SK-N-SH treated with all-trans-retinoic acid at 6 μM for 48 hours (cell line): ENCODE results near the gene MAPK9.

ENCODE experiments used
- ATAC-seq: fragments of 200-7000 bp; cut with Tn5 transposase; 3 replicates; pipeline ENCODE4 v1.9.1; 2020; ENCODE audit warnings: mild to moderate bottlenecking, moderate library complexity
- ARNTL ChIP-seq: fragments of 450-650 bp; formaldehyde crosslinking; IDR thresholded peaks from 2 replicates; pipeline ENCODE4 v1.5.0; 2020; ENCODE audit warnings: low read depth, mild to moderate bottlenecking, moderate library complexity, borderline replicate concordance
- BACH2 ChIP-seq: fragments of 250-450 bp; sonication (Bioruptor Pico); IDR thresholded peaks from 2 replicates; pipeline ENCODE4 v1.9.0; 2021; ENCODE audit warnings: mild to moderate bottlenecking, borderline replicate concordance
- CSDC2 ChIP-seq: fragments of 250-450 bp; sonication (Bioruptor Pico); IDR thresholded peaks from 2 replicates; pipeline ENCODE4 v1.5.0; 2020; ENCODE audit warnings: mild to moderate bottlenecking, moderate library complexity
- ESRRG ChIP-seq: fragments of 250-450 bp; sonication (Bioruptor Pico); IDR thresholded peaks from 2 replicates; pipeline ENCODE4 v1.6.1; 2021; ENCODE audit warnings: mild to moderate bottlenecking
- ISL1 ChIP-seq: fragments of 250-450 bp; sonication (Bioruptor Pico); IDR thresholded peaks from 2 replicates; pipeline ENCODE4 v2.1.2; 2022; ENCODE audit warnings: mild to moderate bottlenecking, moderate library complexity
- PATZ1 ChIP-seq: fragments of 250-450 bp; sonication (Bioruptor Pico); IDR thresholded peaks from 2 replicates; pipeline ENCODE4 v1.8.0; 2020; ENCODE audit warnings: mild to moderate bottlenecking, moderate library complexity, borderline replicate concordance
- TCF4 ChIP-seq: fragments of 250-450 bp; sonication (Bioruptor Pico); IDR thresholded peaks from 2 replicates; pipeline ENCODE4 v1.8.0; 2021; ENCODE audit warnings: mild to moderate bottlenecking, moderate library complexity, borderline replicate concordance
- TOX ChIP-seq: fragments of 250-450 bp; sonication (Bioruptor Pico); IDR thresholded peaks from 2 replicates; pipeline ENCODE4 v1.8.0; 2021; ENCODE audit warnings: mild to moderate bottlenecking, moderate library complexity, borderline replicate concordance
- TSHZ2 ChIP-seq: fragments of 250-450 bp; sonication (Bioruptor Pico); IDR thresholded peaks from 2 replicates; pipeline ENCODE4 v1.5.0; 2020; ENCODE audit warnings: mild to moderate bottlenecking, moderate library complexity
- ZC3H10 ChIP-seq: fragments of 250-450 bp; sonication (Bioruptor Pico); IDR thresholded peaks from 2 replicates; pipeline ENCODE4 v1.5.1; 2021; ENCODE audit warnings: mild to moderate bottlenecking, moderate library complexity
- ZFP3 ChIP-seq: fragments of 250-450 bp; sonication (Bioruptor Pico); IDR thresholded peaks from 2 replicates; pipeline ENCODE4 v1.5.0; 2020; ENCODE audit warnings: mild to moderate bottlenecking, moderate library complexity
- ZFP30 ChIP-seq: fragments of 450-650 bp; formaldehyde crosslinking; IDR thresholded peaks from 2 replicates; pipeline ENCODE4 v1.5.0; 2022; ENCODE audit warnings: mild to moderate bottlenecking, moderate library complexity
- ZNF565 ChIP-seq: fragments of 450-650 bp; formaldehyde crosslinking; conservative IDR thresholded peaks from 2 replicates; pipeline ENCODE4 v1.5.0; 2020; ENCODE audit warnings: low read depth, mild to moderate bottlenecking, moderate library complexity
- TF ChIP-seq, protein P1 (sequence below): fragments of 250-450 bp; sonication (Bioruptor Pico); IDR thresholded peaks from 2 replicates; pipeline ENCODE4 v1.8.0; 2021; ENCODE audit warnings: low read depth, mild to moderate bottlenecking, moderate library complexity, borderline replicate concordance
- TF ChIP-seq, protein P2 (sequence below): fragments of 250-450 bp; sonication (Bioruptor Pico); IDR thresholded peaks from 2 replicates; pipeline ENCODE4 v1.5.1; 2020; ENCODE audit warnings: low read depth, mild to moderate bottlenecking, moderate library complexity
- TF ChIP-seq, protein P3 (sequence below): fragments of 250-450 bp; sonication (Bioruptor Pico); IDR thresholded peaks from 2 replicates; pipeline ENCODE4 v1.5.1; 2021; ENCODE audit warnings: mild to moderate bottlenecking, moderate library complexity

Gene MAPK9

GRCh38 chr5:180335614-180336233, 43.8 kb upstream of the MAPK9 start (continued):
- TF ChIP-seq, protein P1, sequence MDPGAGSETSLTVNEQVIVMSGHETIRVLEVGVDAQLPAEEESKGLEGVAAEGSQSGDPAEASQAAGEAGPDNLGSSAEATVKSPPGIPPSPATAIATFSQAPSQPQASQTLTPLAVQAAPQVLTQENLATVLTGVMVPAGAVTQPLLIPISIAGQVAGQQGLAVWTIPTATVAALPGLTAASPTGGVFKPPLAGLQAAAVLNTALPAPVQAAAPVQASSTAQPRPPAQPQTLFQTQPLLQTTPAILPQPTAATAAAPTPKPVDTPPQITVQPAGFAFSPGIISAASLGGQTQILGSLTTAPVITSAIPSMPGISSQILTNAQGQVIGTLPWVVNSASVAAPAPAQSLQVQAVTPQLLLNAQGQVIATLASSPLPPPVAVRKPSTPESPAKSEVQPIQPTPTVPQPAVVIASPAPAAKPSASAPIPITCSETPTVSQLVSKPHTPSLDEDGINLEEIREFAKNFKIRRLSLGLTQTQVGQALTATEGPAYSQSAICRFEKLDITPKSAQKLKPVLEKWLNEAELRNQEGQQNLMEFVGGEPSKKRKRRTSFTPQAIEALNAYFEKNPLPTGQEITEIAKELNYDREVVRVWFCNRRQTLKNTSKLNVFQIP: no peak
- no peak for TF ChIP-seq TCF4 (CRISPR knock-in tag)

- TF ChIP-seq ZC3H10 (CRISPR knock-in tag): no peak
- TF ChIP-seq ZNF565: no peak
- TF ChIP-seq CSDC2 (CRISPR knock-in tag): no peak
- TF ChIP-seq TSHZ2 (CRISPR knock-in tag): no peak
- TF ChIP-seq ZFP30: no peak
- no peak for TF ChIP-seq ZFP3 (CRISPR knock-in tag)
- no peak for TF ChIP-seq BACH2 (CRISPR knock-in tag)
- TF ChIP-seq PATZ1 (CRISPR knock-in tag): no peak
- no peak for TF ChIP-seq ISL1 (CRISPR knock-in tag)
- TF ChIP-seq TOX (CRISPR knock-in tag): no peak
- ATAC-seq: no peak
These were observed 43.1 kb upstream of the MAPK9 start for GRCh38 chr5:180334751-180335613.

GRCh38 chr5:180334176-180334575, 42.3 kb upstream of the MAPK9 start:
- ATAC-seq: no peak
- TF ChIP-seq ESRRG (CRISPR knock-in tag): no peak
- TF ChIP-seq, protein P2, sequence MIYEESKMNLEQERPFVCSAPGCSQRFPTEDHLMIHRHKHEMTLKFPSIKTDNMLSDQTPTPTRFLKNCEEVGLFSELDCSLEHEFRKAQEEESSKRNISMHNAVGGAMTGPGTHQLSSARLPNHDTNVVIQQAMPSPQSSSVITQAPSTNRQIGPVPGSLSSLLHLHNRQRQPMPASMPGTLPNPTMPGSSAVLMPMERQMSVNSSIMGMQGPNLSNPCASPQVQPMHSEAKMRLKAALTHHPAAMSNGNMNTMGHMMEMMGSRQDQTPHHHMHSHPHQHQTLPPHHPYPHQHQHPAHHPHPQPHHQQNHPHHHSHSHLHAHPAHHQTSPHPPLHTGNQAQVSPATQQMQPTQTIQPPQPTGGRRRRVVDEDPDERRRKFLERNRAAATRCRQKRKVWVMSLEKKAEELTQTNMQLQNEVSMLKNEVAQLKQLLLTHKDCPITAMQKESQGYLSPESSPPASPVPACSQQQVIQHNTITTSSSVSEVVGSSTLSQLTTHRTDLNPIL: no peak
- no peak for TF ChIP-seq CSDC2 (CRISPR knock-in tag)

- ATAC-seq: no peak
- TF ChIP-seq ARNTL (CRISPR knock-in tag): no peak
These were observed 41.8 kb upstream of the MAPK9 start for GRCh38 chr5:180333661-180334060.

DNA sequence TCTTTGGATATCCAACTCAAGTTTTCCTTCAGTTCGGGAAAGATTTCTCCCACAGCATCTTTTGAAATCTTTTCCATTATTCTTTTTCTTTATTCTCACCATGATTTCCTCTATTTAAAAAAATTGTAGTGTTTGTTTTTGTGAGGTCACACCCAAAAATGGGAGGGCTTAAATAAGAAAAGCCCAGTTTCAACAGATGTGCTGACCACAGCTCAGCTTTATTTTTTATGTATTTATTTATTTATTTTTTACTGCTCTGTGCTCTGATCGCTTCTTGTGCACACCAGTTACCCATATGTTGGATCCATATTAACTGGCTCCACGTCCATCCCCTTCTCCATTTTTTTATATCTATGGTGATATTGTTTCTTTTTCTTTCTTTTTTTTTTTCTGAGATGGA, 41.0 kb upstream of the MAPK9 start:
- TF ChIP-seq TCF4 (CRISPR knock-in tag): no peak
- TF ChIP-seq, protein P3, sequence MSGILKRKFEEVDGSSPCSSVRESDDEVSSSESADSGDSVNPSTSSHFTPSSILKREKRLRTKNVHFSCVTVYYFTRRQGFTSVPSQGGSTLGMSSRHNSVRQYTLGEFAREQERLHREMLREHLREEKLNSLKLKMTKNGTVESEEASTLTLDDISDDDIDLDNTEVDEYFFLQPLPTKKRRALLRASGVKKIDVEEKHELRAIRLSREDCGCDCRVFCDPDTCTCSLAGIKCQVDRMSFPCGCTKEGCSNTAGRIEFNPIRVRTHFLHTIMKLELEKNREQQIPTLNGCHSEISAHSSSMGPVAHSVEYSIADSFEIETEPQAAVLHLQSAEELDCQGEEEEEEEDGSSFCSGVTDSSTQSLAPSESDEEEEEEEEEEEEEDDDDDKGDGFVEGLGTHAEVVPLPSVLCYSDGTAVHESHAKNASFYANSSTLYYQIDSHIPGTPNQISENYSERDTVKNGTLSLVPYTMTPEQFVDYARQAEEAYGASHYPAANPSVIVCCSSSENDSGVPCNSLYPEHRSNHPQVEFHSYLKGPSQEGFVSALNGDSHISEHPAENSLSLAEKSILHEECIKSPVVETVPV (CRISPR knock-in tag): no peak
- no peak for ATAC-seq
